GM21515 (cell line): ENCODE data around the gene NEDD9.
A peak's percentile ranks its signal among the peaks of the same experiment; 100 is the strongest.

Experiments
- ATAC-seq: cut with Tn5 transposase; IDR thresholded peaks from one replicate; pipeline ENCODE4 v1.9.1; 2021; ENCODE audit not compliant: unreplicated experiment

The NEDD9 gene

GRCh38 chr6:11232193-11232769, at the start of gene NEDD9:
NEDD9 (minus strand) TSS chr6:11232668; CDS start chr6:11232515, 153 bp downstream.
- peak; percentile 99 for ATAC-seq

- ATAC-seq = no peak
Measured at GRCh38 chr6:11282245-11282644, 49.8 kb upstream of the NEDD9 start.

GRCh38 chr6:11280394-11280793, 47.9 kb upstream of the NEDD9 start:
- ATAC-seq = no peak

- ATAC-seq = no peak
Measured at GRCh38 chr6:11279284-11279689, 46.8 kb upstream of the NEDD9 start.

- ATAC-seq = peak; percentile 21
Measured at GRCh38 chr6:11278207-11278559, 45.7 kb upstream of the NEDD9 start.

GRCh38 chr6:11277275-11278206, 45.1 kb upstream of the NEDD9 start:
- peak; percentile 44 for ATAC-seq

- ATAC-seq = no peak
Measured at GRCh38 chr6:11276911-11277274, 44.4 kb upstream of the NEDD9 start.

- ATAC-seq = no peak
Measured at GRCh38 chr6:11276228-11276627, 43.8 kb upstream of the NEDD9 start.

GRCh38 chr6:11275598-11275997, 43.1 kb upstream of the NEDD9 start:
- peak; percentile 72 for ATAC-seq

- ATAC-seq = no peak
Measured at GRCh38 chr6:11273406-11274065, 41.1 kb upstream of the NEDD9 start.

- no peak for ATAC-seq
Measured at GRCh38 chr6:11272491-11273192, 40.2 kb upstream of the NEDD9 start.

- no peak for ATAC-seq
Measured at GRCh38 chr6:11271228-11272020, 39.0 kb upstream of the NEDD9 start.

- no peak for ATAC-seq
Measured at GRCh38 chr6:11270030-11271027, 37.9 kb upstream of the NEDD9 start.

- ATAC-seq = no peak
Measured at GRCh38 chr6:11268978-11269377, 36.5 kb upstream of the NEDD9 start.

GRCh38 chr6:11266926-11267325, 34.5 kb upstream of the NEDD9 start:
- ATAC-seq = no peak

- no peak for ATAC-seq
Measured at GRCh38 chr6:11265932-11266331, 33.5 kb upstream of the NEDD9 start.

GRCh38 chr6:11264100-11264499, 31.6 kb upstream of the NEDD9 start:
- ATAC-seq = no peak

GRCh38 chr6:11263291-11263775, 30.9 kb upstream of the NEDD9 start:
- no peak for ATAC-seq

GRCh38 chr6:11262242-11262641, 29.8 kb upstream of the NEDD9 start:
- ATAC-seq = no peak
